IPS-NIHi11 (cell line): ENCODE measurements around the gene PRDM2.

Experiments used
- DNase-seq: peaks from one replicate; pipeline ENCODE4 v3.0.0; 2012; ENCODE audit warnings: mixed read lengths, low spot score

Gene PRDM2

DNA sequence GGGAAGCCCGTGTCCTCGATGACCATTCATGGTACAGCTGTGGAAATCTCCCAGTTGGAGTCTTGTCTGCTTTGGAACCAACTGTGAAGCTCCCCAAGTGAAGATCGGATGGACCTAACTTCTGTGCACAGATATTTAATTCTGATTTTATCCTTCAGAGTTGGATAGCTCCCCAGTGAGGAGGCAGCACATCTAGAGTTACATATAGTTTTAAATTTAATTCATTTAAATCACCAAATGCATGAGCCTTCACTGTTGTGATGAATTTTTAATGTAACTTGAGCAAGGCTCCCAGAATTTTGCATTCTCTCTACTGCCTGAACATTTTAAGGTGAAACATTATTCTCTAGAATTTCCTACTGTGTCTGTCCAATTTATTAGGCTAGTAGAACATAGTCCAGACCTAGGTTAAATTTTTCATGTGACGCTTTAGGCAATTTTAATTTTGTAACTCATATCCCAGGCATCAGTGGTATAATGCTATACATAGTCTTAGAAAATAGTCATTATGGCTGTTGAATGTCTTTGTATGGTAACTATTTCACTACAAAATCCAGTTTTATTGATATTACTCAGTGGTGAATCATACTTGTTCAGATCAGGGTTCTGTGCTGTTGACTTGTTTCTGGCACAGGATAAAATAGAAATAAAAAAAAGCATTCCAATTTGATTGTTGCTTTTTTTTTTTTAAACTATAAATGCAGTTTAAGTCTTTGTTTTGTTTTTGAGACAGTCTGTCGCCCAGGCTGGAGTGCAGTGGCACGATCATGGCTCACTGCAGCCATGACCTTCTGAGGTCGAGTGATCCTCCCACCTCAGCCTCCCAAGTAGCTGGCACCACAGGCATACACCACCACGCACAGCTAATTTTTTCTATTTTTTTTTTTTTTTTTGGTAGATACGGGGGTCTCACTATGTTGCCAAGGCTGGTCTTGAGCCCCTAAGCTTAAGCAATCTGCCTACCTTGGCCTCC, 66.9 kb downstream of the PRDM2 start:
- DNase-seq, result no peak

DNA sequence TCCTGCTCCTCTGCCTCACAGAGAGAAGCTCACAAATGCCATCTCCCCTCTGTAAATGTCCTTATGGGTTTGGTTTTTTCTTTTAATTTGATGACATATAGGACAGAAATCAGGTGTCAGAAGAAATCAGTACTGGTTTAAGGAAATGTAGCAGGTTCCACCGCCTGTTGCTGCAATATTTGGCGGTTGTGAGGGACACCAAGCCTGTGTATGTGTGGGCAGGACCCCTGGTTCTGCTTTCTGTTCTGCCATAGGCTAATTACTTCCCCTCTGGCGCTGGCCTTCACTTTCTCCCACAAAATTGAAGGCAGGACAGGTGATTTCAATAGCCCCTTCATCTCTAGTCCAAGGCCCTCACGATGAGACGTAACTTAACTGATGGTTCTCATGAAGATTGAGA, 69.2 kb downstream of the PRDM2 start:
- DNase-seq, result no peak

DNA sequence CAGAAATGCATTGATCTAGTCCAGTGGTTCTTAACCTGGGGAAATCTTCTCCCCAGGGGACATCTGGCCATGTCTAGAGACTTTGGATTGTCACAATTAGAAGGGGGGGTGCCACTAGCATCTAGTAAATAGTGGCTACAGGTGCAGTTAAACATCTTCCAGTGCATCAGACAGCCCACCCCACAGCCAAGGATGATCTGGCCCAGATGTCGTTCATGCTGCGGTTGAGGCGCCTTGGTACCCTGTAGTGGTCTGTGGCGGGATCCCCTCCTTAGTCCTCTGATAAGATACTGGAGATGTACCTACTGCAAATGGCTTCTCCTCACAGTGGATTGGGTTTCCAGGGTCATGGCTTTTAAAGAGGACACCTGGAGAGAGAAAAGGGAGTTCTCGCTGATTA, 69.8 kb downstream of the PRDM2 start:
- no peak for DNase-seq

DNA sequence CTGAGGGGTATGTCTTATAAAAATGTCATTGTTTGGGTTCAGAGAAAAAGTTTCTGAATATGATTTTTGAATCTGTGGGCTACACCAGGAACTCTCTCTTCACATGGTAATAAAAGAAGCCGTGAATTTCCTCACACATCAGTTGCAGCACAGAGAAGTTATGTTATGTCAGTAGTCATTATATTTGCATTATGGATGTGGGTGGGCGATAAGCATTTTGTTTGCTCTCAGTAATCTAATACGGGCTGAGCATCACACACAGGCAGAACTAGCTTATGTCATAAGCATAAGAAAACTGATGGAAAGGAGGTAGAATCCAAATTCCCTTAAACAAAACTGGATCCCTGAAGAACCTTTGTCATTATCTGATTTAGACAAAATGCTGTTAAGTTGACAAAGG, 70.8 kb downstream of the PRDM2 start:
- no peak for DNase-seq

DNA sequence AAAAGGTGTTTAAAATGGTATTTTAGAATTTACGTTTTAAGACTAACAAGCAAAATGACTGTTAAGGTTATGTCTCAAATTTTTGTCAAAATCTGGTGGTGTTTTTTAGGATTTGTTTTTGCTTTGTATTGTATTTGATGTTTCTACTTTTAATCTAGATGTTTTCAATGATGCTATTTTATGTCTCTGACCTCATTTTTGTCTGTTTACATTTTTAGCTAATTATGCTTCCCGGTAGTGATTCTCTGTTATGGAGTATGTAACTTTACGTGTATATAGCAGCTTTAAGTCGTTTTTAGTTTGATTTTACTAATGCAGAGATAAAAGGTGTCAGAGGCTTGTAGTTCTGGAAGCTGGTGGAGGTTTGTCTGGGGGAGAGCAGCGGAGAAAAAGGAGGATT, 71.8 kb downstream of the PRDM2 start:
- no peak for DNase-seq

DNA sequence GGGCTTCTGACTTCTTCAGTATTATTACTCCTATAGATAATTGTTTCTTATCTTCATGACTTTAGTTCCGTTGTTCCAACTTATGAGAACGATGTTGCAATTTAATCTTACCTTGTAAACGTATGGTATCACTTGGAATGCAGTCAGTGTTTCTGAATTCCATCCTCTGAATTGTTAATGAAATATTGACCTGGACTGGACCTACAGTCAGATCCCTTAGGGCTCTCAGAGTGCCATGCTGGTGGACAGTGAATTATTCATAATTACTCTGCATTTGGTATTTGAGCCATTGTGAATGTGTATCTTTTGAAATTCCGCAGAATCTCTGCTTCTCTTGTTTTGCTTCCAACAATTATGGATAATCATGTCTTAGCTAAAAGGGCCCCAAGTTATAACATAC, 72.3 kb downstream of the PRDM2 start:
- no peak for DNase-seq

DNA sequence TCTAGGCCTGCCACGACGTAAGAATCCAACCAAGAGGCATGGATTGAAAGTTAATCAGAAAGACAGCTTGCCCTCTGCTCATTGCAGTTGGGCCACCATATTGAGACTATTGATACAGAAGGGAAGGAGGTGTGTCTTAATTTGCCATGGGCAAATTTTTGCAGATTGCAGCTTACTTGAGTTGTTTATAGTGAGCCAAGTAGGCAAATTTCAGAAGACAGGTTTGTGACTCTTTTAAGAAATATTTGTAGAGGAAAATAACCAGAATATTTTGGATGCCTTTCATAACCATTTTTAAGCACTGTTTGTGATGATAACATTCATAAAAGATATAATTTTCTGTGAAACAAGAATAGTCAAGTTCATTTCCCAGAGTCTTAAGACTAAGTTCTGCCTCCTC, 74.1 kb downstream of the PRDM2 start:
- DNase-seq, result no peak

DNA sequence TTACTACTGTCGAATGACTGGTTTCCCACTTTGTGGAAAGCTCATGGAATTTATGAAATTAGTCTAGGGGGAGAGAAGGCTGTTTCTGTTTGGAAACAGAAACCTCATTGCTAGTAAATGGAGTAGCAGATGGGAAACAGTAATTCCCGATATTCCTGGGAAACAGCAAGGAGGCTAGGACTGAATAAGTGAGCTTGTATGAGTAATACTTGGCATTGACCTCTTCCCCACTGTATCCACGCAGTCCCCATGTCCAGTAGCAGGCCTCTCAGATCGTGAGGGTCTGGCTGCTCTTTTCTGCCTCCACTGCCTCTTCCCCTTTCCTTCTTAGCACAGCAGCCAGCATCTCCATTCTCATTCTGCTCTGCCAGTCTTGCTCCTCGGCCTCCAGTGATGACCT, 75.5 kb downstream of the PRDM2 start:
- DNase-seq, result no peak

DNA sequence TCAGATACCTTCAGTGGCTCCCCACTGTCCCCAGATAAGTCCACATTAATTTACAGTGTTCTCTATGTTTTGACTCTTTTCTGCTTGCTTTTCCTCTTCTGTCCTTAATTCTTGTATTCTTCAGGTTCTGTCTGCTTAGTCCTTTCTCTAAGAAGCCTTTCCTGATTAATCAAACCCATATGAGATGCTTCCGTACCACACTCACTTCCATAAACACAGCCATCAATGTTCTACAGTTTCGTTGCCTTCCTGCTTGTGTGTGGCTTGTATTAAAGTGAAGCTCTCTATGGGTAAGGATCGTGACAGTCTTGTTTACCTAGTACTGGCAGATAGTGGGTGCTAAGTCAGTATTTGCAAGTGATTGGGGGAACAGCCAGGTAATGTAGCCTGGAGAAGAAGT, 75.9 kb downstream of the PRDM2 start:
- DNase-seq, result no peak

DNA sequence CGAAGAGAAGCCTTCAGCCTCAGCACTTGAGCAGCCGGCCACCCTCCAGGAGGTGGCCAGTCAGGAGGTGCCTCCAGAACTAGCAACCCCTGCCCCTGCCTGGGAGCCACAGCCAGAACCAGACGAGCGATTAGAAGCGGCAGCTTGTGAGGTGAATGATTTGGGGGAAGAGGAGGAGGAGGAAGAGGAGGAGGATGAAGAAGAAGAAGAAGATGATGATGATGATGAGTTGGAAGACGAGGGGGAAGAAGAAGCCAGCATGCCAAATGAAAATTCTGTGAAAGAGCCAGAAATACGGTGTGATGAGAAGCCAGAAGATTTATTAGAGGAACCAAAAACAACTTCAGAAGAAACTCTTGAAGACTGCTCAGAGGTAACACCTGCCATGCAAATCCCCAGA, 78.4 kb downstream of the PRDM2 start:
- no peak for DNase-seq

DNA sequence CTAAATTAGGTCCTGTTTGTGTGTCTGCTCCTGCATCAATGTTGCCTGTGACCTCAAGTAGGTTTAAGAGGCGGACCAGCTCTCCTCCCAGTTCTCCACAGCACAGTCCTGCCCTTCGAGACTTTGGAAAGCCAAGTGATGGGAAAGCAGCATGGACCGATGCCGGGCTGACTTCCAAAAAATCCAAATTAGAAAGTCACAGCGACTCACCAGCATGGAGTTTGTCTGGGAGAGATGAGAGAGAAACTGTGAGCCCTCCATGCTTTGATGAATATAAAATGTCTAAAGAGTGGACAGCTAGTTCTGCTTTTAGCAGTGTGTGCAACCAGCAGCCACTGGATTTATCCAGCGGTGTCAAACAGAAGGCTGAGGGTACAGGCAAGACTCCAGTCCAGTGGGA, 79.9 kb downstream of the PRDM2 start:
- DNase-seq, result no peak

DNA sequence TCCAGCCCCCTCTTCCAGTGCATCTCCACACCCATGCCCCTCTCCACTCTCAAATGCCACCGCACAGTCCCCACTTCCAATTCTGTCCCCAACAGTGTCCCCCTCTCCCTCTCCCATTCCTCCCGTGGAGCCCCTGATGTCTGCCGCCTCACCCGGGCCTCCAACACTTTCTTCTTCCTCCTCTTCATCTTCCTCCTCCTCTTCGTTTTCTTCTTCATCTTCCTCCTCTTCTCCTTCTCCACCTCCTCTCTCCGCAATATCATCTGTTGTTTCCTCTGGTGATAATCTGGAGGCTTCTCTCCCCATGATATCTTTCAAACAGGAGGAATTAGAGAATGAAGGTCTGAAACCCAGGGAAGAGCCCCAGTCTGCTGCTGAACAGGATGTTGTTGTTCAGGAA, 80.8 kb downstream of the PRDM2 start:
- DNase-seq, result no peak

DNA sequence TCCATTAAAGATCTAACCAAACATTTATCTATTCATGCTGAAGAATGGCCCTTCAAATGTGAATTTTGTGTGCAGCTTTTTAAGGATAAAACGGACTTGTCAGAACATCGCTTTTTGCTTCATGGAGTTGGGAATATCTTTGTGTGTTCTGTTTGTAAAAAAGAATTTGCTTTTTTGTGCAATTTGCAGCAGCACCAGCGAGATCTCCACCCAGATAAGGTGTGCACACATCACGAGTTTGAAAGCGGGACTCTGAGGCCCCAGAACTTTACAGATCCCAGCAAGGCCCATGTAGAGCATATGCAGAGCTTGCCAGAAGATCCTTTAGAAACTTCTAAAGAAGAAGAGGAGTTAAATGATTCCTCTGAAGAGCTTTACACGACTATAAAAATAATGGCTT, 81.2 kb downstream of the PRDM2 start:
- no peak for DNase-seq

DNA sequence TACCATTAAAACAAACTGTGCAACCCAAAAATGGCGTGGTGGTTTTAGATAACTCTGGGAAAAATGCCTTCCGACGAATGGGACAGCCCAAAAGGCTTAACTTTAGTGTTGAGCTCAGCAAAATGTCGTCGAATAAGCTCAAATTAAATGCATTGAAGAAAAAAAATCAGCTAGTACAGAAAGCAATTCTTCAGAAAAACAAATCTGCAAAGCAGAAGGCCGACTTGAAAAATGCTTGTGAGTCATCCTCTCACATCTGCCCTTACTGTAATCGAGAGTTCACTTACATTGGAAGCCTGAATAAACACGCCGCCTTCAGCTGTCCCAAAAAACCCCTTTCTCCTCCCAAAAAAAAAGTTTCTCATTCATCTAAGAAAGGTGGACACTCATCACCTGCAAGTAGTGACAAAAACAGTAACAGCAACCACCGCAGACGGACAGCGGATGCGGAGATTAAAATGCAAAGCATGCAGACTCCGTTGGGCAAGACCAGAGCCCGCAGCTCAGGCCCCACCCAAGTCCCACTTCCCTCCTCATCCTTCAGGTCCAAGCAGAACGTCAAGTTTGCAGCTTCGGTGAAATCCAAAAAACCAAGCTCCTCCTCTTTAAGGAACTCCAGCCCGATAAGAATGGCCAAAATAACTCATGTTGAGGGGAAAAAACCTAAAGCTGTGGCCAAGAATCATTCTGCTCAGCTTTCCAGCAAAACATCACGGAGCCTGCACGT, 82.1 kb downstream of the PRDM2 start:
- no peak for DNase-seq

DNA sequence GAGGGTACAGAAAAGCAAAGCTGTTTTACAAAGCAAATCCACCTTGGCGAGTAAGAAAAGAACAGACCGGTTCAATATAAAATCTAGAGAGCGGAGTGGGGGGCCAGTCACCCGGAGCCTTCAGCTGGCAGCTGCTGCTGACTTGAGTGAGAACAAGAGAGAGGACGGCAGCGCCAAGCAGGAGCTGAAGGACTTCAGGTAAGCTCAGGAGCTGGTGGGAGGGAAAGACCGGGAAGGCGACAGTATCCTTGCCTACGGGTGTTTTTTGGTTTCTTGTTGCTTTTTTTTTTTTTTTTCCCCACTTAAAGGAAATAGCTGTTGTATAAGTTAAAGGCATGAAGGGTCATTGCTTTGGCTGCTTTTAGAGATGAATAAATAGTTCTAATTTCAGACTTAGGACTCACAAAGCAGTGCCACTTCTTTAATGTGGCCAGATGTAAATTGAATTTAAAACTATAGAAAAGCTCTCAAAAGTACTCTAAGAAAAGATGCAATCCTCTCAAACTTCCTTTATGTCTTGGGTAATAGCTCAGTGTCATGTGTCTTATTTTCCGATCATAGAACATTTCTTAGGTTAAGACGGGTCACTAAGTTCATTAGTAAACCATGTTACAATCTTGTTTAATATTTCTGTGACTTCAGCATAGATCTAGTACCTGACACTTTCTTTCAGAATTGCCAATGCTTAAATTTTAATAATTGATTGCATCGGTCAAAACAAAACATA, 82.8 kb downstream of the PRDM2 start:
- no peak for DNase-seq

DNA sequence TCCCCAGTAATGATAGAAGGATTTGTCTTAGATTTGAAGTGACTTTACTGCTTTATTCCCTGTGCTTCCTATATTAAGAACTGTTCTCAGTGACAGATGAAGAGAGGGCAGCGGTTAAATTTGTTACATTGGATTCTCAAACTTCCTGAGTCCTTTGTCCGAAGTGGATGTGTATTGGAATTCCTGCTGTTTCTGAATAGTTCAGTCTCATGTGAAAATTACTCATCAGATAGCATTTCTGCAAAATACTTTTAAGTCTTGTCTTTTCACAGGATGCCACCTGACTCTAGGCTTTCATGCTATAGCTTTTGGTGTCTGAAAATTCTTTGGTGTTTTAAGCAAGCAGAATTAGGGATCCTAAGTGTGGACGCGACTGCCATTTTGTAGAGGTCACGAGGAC, 83.6 kb downstream of the PRDM2 start:
- no peak for DNase-seq

DNA sequence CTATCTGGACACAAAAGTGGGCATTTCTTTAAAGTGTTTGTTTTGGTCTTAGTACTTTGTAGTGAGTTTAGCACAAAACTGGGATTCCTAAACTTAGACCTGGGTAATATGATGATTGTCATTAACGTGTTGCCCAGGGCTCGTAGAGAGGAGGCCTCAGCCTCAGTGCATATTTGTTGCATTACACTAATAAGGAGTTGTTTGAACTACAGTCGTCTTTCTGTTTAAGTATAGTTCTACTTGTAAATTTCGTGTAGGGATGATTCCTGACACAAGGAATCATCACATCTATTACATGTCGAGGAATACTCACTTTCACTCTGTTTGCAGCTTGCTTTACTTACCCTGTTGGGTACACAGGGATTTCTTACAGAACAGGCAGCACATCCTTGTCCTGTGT, 85.0 kb downstream of the PRDM2 start:
- DNase-seq, result no peak

DNA sequence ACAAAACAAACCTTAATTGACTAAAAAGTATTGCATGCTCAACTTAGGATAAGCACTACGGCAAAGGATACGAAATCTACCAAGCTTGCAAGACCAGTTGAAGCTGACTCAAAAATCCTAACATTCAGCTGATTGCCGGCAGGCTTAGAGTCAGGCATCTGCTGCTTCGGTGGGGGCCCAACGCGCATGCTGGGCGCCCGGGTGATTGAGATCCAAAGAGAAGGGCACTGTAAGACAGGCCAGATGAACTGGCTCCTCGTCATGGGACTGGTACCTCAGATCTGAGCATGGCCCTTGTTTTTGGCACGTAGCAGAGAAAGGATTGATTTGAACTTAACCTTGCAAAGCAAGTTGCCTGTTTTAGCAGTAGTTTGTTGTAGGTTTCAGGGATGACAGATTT, 86.6 kb downstream of the PRDM2 start:
- no peak for DNase-seq

DNA sequence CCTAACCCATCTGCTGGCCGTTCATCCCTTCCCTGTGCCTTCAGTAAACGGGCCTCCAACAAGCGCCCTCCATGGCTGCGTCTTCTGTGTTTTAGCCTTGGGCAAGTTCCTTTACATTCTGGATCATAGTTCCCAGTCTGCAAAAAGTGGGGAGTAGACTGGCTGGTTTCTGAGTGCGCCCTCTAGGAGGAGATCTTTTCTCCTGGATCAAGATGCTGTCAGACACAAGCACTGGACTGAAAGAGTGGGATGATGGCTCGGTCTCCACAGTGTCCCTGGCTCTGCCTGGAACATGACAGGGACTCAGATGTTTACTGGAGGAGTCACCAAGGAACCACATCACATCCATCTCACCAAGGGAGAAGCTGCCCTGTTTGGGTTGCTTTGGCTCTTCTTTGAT, 88.8 kb downstream of the PRDM2 start:
- no peak for DNase-seq

DNA sequence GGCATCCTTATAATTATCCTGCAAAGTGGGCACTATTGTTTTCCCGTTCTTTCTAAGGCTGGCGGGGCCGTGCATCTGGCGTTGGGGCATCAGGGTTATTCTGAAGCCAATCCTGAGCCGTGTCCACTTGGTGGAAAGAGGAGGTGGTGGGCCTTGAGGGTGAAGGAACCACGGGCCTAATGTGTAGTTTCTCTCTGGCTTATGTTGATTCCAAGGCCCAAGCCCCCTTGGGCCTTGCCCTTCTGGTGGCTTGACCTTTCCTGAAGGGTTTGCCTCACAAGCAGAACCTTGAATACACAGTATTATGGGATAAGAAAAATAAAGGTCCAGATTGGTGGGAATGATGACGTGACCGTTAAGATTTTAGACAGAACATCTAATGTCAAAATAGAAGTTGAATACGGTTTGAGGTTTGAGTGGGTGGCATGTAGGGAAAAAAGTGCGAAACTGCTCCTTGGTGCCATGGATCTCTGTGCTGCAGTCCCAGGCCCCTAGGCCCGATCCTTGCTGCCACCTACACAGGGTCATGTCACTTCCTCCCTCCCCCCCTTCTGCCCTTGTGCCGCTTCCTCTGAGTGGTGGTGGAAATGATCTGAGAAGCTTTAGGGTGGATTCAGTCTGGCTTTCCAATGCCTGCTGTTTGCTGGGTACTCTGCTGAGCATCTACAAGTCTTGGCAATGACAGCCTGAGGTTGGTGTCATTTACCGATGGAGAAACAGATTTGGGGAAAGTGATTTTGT, 90.5 kb downstream of the PRDM2 start:
- DNase-seq, result no peak

DNA sequence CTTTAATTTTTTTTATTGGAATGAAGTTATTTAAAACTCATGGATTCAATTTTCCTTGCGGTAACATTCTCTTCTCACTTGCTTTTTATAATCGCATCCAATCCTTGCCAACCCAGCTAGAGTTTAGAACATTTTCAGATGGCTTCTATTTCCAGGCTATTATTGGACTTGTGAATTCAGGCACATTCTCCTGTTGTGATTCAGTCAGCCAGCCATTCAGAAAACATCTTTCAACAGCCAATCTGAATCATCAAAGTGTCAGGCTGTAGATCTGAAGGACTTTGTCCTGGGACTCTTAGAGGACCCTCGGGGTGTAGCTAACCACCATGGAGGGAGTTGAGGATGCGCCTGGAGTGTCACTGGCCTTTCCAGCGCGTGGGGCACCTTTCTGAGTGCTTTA, 92.4 kb downstream of the PRDM2 start:
- DNase-seq, result no peak

DNA sequence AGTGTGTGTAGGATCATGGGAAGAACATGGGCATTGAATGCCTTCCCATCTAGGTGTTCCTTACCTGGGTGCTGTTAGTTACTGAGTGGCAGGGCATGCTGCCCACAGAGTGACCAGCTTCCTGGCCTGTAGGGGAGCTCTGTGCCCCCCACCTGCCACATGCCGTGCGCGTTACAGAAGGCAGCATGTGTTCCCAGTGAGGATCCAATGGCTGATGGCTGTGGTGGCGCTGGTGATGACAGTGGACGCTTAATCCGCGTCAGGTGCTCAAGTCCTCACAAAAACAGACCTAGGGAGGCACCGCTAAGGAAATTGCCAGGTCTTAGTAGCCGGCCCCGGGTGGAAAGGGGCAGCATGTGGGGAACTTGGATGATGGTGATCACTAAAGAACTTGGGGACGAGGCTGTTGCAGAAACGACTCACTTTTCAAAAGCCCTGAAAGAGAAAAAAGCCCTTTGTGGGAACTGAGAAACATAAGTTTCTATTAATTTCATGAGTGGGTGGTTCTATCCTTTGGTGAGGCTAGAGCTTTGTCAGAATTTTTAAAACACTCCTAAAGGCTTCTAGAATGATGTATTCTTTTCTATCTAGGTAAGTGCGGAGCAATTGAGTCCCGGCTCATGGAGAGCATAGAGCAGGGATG, 93.2 kb downstream of the PRDM2 start:
- no peak for DNase-seq
